ENCODE data around the gene CEMIP.
A peak's percentile ranks its signal among the peaks of the same experiment; 100 is the strongest.

The CEMIP gene

GRCh38 chr15:80822256-80822655, 43.1 kb downstream of the CEMIP start:
- DNase-seq (ENCODE audit: low read depth, low spot score) = no peak

- no peak for DNase-seq (ENCODE audit: low read depth, low spot score)
Measured at GRCh38 chr15:80822676-80823075, 43.5 kb downstream of the CEMIP start.

- no peak for DNase-seq (ENCODE audit: low read depth, low spot score)
Measured at GRCh38 chr15:80823120-80823519, 44.0 kb downstream of the CEMIP start.

GRCh38 chr15:80823995-80824394, 44.8 kb downstream of the CEMIP start:
- DNase-seq (ENCODE audit: low read depth, low spot score) = no peak

DNA sequence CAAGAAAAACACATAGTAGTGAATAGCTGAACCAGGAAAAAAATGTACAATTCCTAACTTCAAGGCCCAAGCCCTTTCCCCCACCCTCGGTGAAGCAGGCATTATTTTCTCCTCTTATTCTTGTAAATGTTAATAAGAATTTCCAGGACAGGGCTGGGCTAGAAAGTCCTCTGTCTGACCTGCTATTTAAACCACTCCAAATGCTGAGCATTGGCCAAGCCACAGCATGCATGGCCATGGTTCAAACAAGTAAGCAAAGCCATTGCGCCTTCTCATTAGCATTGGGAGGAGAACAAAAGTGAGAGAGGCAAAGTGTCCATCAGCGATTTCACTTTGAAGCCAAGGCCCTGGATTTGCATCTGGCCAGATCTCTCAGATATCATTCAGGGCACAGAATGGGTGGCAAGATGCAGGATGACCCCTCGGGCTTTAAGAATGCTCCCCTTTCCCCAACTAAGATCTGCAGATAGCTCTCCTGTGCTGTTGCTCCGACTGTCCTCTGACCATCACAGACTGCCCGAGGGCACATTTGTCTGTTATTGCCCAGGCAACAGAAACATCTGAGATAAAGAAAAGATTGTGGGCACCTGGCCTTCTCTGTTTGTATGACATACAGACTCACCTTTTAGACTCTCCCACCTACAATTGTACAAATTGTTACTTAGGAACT, 46.3 kb downstream of the CEMIP start:
- peak; percentile 70 for DNase-seq (ENCODE audit: low read depth, low spot score)

- DNase-seq (ENCODE audit: low read depth, low spot score) = no peak
Measured at GRCh38 chr15:80828796-80829195, 49.6 kb downstream of the CEMIP start.

GRCh38 chr15:80830677-80831076, 51.5 kb downstream of the CEMIP start:
- DNase-seq (ENCODE audit: low read depth, low spot score) = no peak

DNA sequence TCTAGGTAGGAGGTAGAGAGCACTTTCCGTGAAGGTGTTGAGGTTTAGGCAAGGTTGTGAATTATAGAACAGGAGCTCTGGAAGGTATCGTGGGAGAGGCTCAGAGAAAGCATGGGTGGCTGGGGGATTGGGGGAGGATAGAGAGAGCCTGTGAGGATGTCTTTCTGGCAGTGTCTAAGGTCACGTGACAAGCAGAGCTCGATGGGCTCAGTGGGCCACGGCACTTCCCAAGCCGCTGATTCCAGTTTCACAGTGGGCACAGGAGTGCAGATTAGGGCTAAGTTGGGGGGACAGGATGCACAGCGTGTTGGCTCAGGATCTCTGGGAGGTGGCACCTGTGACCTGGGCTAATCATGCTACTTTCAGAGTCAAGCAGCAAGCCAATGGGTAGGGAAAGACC, 52.0 kb downstream of the CEMIP start:
- DNase-seq (ENCODE audit: low read depth, low spot score) = no peak

DNA sequence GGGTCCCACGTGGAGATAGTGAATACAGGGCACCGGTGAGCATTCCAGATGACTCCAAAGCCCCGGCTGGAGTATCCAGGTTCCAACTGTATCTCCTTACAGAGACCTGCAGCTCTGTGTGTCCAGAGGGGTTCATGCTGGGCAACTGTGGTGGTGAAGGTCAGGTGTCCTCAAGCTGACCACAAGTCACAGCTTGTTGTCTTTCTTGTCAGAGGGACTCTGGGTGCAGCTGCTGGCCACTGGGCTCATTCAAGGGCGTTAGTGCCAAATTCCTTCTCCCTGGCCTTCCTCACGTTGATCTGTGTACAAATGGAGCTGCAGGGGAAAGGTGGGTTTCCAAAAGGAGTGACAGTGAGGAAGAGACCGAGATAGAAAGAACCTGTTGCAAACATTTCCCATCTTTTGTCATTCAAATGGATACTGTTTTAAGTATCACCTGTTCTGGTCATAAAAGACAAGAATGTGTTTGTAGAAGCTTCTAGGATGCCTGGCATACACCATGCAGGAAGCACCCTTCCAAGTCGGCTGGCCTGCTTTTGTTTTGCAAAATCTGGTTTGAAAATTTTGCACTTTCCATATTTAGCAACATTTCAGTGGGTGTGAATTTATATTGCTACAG, 52.5 kb downstream of the CEMIP start:
- no peak for DNase-seq (ENCODE audit: low read depth, low spot score)

DNA sequence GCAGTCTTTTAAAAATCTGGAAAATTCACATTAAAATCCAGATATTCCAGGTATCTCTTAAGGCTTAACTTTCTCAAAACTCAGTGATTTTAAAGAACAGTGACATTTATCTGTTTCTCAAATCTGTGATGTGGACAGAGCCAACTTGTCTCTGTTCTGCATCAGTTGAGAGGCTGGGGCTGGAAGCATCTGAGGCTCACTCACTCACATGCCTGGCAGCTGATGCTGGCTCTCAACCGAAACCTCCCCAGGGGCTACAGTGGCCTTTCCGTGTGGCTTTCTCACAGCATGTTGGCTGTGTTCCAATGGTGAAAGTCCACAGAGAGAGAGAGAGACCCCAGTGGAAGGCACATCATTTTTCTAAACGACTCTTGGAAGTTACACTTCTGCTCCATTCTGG, 53.5 kb downstream of the CEMIP start:
- DNase-seq (ENCODE audit: low read depth, low spot score) = no peak

DNA sequence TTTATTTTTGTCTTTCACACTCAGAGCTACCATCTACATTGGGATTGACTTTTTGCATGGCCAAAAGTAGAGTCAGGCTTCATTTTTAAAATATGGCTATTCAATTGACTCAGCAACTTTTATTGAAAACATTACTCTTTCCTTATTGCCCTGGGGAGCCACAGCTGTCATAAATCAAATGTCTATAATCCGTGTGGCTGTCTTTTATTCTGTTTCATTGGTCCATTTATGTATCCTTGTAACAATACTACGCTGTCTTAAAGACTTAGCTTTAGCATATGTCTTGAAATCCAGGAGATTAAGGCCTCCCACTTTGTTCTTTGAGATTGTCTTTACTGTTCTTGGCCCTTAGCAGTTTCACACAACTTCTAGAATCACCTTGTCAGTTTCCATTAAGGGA, 55.2 kb downstream of the CEMIP start:
- DNase-seq (ENCODE audit: low read depth, low spot score) = no peak

DNA sequence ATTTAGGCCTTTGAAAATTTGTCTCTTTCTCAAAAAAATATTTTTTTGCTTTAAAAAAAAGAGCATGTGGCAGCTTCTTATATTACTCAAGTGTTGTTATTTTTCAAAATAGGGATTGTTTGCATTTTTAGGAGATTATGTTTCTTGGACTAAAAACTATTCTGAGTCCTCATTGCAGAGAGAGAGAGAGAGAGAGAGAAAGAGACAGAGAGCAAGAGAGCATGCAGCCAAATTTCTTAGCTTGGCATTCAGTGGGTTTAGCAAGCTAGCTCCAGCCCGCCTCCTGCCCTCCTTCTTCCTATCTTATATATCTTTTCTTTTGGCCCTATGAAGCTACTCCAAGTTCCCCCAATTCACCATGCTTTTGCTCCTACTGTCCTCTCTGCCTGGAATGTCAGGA, 55.7 kb downstream of the CEMIP start:
- DNase-seq (ENCODE audit: low read depth, low spot score) = no peak

GRCh38 chr15:80835336-80835735, 56.2 kb downstream of the CEMIP start:
- peak; percentile 35 for DNase-seq (ENCODE audit: low read depth, low spot score)

DNA sequence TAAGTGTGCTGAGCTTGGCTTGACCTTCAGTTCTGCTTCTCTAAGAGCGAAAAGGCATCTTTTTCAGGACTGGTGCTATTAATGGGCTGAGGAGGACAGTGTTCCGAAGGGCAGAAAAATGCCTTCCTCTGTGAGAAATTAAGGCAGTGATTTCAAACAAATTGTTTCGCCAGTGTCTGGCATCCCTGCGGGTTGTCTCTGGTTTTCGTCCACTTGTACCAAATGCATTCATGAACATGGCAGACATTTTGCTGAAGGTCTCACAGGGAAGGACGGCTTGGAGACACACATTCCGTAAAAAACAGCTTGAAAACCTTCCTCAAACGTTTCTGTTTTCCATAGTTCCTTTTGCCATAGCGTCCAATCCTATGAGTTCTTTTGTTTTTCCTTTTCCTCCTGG, 57.1 kb downstream of the CEMIP start:
- no peak for DNase-seq (ENCODE audit: low read depth, low spot score)

DNA sequence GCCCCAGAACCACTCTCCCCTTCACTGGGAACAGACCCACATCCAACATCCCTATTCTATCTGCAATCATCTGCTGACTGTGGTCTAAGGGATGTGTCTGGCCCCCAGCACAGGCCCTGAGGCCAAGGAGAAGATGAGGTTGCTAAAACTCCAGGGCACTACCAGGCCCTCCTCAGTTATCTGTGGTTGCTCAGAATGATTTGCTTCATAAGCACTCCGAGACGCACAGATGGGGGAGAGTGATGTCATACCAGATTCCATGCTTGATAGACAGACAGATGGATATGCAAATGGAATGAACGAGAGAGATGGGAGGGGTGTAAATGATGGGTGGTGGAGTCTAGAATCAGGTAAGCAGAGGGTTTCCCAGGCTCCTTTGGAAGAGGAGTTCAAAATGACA, 57.8 kb downstream of the CEMIP start:
- no peak for DNase-seq (ENCODE audit: low read depth, low spot score)

- DNase-seq (ENCODE audit: low read depth, low spot score) = no peak
Measured at GRCh38 chr15:80838012-80838411, 58.8 kb downstream of the CEMIP start.

DNA sequence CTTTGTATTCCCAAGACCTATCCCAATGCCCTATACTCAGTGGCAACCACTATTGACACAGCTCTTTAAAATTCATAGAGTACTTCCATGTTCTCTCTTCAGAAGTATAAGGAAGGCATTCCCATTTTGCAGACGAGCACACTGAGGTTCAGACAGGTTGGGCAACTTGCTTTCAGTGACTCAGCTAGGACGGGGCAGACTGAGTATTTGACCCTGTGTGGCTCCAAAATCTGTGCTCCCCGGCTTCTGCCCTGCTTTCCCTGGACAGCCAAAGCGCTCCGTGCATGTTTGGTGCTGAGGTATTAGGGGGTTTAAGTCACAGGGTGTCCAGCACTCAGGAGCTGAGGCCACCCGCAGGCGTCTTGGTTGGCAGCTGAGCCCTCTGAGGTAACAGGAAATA, 59.5 kb downstream of the CEMIP start:
- DNase-seq (ENCODE audit: low read depth, low spot score) = no peak

DNA sequence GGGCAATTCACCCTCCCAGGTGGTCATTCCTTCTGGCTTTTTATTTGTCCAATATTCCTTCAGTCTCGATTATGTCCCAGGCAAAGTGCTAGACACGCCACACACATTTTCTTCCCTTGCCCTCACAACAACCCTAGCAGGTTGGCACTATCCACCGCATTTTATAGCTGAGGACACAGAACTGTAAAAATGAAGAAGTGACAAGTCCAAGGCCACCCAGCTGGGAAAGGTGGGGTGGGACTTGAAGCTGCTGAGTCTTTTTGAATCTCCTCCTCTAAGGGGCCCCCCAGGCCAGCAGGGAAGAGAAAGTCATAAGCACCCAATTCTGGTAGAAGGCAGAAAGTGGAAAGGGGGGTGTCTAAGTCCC, 60.6 kb downstream of the CEMIP start:
- DNase-seq (ENCODE audit: low read depth, low spot score) = no peak

- DNase-seq (ENCODE audit: low read depth, low spot score) = no peak
Measured at GRCh38 chr15:80840182-80841130, 61.3 kb downstream of the CEMIP start.

GRCh38 chr15:80841541-80841940, 62.4 kb downstream of the CEMIP start:
- no peak for DNase-seq (ENCODE audit: low read depth, low spot score)

DNA sequence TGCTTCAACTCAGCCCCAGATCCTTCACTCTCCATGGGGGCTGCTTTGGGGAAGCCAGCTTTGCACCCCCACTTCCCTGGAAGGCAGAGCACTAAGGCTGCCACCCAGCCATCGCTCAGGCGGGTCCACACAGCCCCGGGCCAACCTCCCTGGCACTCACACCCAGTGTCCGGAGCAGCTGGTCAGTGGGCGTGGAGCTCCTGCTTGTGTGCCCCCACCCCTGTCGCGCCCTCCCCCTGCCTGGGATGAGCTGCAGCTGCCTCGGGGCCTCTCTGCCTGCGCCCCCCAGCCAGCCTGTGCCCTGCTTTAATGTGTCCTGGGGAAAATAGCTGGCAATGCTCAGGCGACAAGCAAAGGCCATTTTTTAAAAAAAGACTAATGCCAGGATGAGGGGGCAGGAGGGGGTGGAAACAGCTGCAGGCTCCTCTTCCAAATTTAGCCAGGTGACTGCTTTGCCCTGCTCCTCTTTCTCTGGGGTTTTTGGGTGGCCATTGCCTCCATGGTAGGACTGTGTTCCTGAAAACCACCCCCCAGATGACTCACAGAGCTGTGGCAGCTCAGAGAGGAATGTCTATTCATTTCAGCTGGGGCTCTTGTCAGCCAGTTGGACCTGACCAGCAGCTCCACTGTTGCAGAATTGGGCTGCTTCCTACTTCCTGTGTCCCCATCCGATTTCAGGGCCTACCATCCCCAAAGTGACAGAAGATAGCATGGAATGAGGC, 65.0 kb downstream of the CEMIP start:
- DNase-seq (ENCODE audit: low read depth, low spot score) = no peak
